Coronary artery (tissue), 2 donors: ENCODE results near the gene BMP2.

Source experiments
- DNase-seq: peaks from one replicate; pipeline ENCODE4 v3.0.0-alpha.2; 2017; ENCODE audit warnings: low spot score
- H3K27ac ChIP-seq, 2 donors: fragments of 200-600 bp; sonication (generic); one replicate each; pipeline ENCODE4 v1.5.1; 2016 to 2019
- H3K4me3 ChIP-seq: fragments of 200-600 bp; sonication (generic); 2 replicates; pipeline ENCODE4 v1.5.1; 2016; ENCODE audit warnings: mild to moderate bottlenecking, moderate library complexity
- TF ChIP-seq, protein P1 (sequence below): fragments of 200-600 bp; sonication (generic); IDR thresholded peaks from one replicate; pipeline ENCODE4 v1.5.1; 2019; ENCODE audit warnings: antibody characterized with exemption

The BMP2 gene

GRCh38 chr20:6812530-6812929 is 45.0 kb downstream of the BMP2 start:
- no peak for DNase-seq
- TF ChIP-seq, protein P1, sequence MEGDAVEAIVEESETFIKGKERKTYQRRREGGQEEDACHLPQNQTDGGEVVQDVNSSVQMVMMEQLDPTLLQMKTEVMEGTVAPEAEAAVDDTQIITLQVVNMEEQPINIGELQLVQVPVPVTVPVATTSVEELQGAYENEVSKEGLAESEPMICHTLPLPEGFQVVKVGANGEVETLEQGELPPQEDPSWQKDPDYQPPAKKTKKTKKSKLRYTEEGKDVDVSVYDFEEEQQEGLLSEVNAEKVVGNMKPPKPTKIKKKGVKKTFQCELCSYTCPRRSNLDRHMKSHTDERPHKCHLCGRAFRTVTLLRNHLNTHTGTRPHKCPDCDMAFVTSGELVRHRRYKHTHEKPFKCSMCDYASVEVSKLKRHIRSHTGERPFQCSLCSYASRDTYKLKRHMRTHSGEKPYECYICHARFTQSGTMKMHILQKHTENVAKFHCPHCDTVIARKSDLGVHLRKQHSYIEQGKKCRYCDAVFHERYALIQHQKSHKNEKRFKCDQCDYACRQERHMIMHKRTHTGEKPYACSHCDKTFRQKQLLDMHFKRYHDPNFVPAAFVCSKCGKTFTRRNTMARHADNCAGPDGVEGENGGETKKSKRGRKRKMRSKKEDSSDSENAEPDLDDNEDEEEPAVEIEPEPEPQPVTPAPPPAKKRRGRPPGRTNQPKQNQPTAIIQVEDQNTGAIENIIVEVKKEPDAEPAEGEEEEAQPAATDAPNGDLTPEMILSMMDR = no peak
- Histone ChIP-seq H3K4me3 (no peak overlapping the region), H3K27ac (no peak overlapping the region)

- Histone ChIP-seq H3K27ac (no peak overlapping the region), H3K4me3 (no peak overlapping the region)
- DNase-seq = no peak
- TF ChIP-seq, protein P1 = no peak
Observed at GRCh38 chr20:6814945-6815344, 47.5 kb downstream of the BMP2 start.

- H3K4me3 ChIP-seq = no peak overlapping the region
- TF ChIP-seq, protein P1 = no peak
- H3K27ac ChIP-seq = no peak overlapping the region
- DNase-seq = no peak
Observed at GRCh38 chr20:6818033-6818808, 50.7 kb downstream of the BMP2 start.

- Histone ChIP-seq H3K4me3 (no peak overlapping the region), H3K27ac (no peak overlapping the region)
- TF ChIP-seq, protein P1 = no peak
- no peak for DNase-seq
Observed at GRCh38 chr20:6819599-6819998, 52.1 kb downstream of the BMP2 start.

DNA sequence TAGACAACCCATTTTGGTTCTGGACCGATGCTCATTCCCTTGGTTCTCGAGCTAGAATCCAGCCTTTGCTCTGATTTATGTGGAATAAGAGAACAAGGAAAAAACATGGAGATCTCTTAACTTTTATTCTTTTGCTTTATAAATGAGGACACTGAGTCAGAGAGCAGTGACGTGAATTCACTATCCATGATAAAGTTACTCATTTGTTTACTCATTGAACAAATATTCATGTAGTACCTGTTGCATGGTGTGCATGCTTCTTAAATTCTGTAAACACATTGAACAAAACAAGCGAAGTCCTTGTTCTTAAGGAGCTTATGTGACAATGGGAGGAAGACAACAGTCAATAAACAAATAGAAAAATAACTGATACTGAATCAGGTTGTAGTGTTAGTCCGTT is 56.9 kb downstream of the BMP2 start:
- DNase-seq = no peak
- no peak overlapping the region for H3K4me3 ChIP-seq
- TF ChIP-seq, protein P1 = no peak
- no peak overlapping the region for H3K27ac ChIP-seq

DNA sequence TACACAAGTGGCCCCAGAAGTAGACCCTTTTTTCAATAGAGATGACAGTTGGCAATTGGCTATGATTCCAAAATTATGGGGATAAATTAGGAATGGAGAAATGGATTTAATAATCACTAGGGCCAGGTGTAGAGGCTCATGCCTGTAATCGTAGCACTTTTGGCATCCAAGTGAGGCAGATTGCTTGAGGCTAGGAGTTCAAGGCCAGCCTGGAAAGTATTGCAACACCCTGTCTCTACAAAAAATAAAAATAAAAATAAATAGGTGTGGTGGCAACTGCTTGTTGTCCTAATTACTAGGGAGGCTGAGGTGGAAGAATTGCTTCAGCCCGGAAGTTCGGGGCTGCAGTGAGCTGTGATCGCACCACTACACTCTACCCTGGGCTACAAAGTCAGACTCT is 60.0 kb downstream of the BMP2 start:
- TF ChIP-seq, protein P1 = no peak
- DNase-seq = no peak
- Histone ChIP-seq H3K27ac (no peak overlapping the region), H3K4me3 (no peak overlapping the region)

DNA sequence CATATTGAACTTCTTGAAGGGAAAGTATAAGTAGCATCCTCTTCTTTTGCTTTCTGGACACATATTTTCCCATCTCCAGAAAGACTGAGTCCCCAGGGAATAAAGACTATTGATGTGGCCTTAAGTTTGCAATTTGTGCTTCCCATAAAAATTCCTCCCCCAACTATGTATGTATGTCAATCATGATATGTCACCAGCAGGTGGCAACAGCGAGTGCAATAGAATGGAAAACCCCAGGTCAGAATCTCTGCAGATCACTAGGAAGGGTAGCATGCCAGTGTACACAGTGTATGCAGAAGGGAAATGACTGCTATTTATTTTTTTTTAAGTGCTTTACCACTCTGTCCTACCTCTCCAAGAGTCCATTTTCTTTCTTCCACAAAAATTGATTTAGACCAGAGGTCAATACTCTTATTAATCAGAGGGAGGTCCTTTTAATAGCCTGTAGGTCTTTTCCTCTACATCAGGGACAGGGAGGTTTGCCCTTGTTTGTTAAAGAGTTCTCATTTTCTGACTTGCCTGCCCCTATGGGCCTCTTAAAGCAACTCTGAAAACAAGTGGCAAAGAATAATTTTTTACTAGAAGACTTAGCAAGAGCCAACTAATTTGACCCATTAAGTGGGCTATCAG is 61.4 kb downstream of the BMP2 start:
- TF ChIP-seq, protein P1 = peak; percentile 20
- no peak overlapping the region for H3K27ac ChIP-seq
- no peak for DNase-seq
- H3K4me3 ChIP-seq = no peak overlapping the region
